Skeletal muscle satellite cell (primary cell): ENCODE results near the gene RBFOX1.

ENCODE experiments used
- H3K27me3 ChIP-seq: 2 replicates; pipeline ENCODE4 v1.7.0; 2013; ENCODE audit warnings: low read length; ENCODE audit not compliant: control insufficient read depth, insufficient read depth
- H3K36me3 ChIP-seq: 2 replicates; pipeline ENCODE4 v1.7.0; 2013; ENCODE audit warnings: mild to moderate bottlenecking, control low read depth, low read length; ENCODE audit not compliant: insufficient read depth
- H3K4me1 ChIP-seq: 2 replicates; pipeline ENCODE4 v1.7.0; 2013; ENCODE audit warnings: low read length; ENCODE audit not compliant: control insufficient read depth, insufficient read depth
- H3K4me2 ChIP-seq: 2 replicates; pipeline ENCODE4 v1.7.0; 2013; ENCODE audit warnings: mild to moderate bottlenecking, low read length
- H3K4me3 ChIP-seq: 2 replicates; pipeline ENCODE4 v1.7.0; 2013; ENCODE audit warnings: low read length
- H3K9ac ChIP-seq: 2 replicates; pipeline ENCODE4 v1.7.0; 2013; ENCODE audit warnings: mild to moderate bottlenecking, low read depth, low read length, moderate library complexity
- H3K9me3 ChIP-seq: replicated peaks from 2 replicates; pipeline ENCODE4 v1.7.0; 2013; ENCODE audit warnings: mild to moderate bottlenecking, control low read depth, low read length

The RBFOX1 gene

DNA sequence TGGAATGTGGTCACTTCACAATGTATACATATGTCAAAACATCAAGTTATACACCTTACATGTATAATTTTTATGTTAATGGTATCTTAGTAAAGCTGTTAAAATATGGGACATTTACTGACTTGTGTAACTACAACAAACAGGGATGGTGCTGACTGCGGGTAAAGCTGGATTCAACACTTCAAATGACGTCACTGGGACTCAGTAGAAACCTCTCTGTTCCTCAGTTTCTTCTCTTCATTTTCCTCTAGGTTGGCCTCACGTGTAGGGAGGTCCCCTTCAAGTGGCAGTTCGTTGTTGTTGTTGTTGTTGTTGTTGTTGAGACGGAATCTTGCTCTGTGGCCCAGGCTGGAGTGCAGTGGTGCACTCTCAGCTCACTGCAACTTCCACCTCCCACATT is 182.9 kb downstream of the RBFOX1 start:
- Histone ChIP-seq H3K9me3 (no peaks in the 10 kb centered on the region), H3K9ac (no peak overlapping the region), H3K4me1 (no peaks in the 10 kb centered on the region)

DNA sequence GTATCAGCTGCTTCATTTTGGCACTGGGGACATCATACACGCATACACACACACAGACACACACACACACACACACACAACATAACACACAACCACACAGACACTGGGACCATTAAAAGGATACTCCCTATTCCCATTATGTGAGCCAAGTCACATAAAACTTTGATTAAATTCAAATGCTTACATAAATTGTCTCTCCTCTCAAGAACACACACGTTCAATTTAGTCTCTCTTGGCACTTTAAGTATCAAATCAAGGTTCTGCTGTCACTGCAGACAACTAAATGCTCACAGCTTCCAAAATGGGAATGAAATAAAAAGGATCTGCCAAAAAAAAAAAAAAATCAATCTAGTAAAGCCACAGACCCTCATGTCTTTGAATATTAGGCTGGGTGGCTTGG is 184.9 kb downstream of the RBFOX1 start:
- Histone ChIP-seq H3K27me3 (no peaks in the 10 kb centered on the region), H3K9ac (no peak overlapping the region), H3K36me3 (no peaks in the 10 kb centered on the region), H3K9me3 (no peaks in the 10 kb centered on the region), H3K4me2 (no peak overlapping the region), H3K4me3 (no peak overlapping the region), H3K4me1 (no peaks in the 10 kb centered on the region)

More for the DNA sequence above, 182.9 kb downstream of the RBFOX1 start:
- no peaks in the 10 kb centered on the region for H3K27me3 ChIP-seq
- H3K36me3 ChIP-seq = no peaks in the 10 kb centered on the region
- no peak overlapping the region for H3K4me3 ChIP-seq
- H3K4me2 ChIP-seq = no peak overlapping the region

DNA sequence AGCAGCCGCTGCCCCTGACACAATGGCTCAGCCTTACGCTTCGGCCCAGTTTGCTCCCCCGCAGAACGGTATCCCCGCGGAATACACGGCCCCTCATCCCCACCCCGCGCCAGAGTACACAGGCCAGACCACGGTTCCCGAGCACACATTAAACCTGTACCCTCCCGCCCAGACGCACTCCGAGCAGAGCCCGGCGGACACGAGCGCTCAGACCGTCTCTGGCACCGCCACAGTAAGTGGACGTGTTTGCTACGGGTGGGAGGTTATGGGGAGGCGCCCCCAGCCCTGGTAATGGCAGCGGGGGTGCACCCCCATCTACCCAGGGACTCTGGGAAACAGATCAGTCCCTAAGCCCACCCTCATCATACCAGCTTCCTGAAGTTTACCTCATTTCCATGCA is 185.5 kb downstream of the RBFOX1 start:
- no peaks in the 10 kb centered on the region for H3K9me3 ChIP-seq
- no peaks in the 10 kb centered on the region for H3K4me1 ChIP-seq
- H3K4me3 ChIP-seq = no peak overlapping the region
- H3K27me3 ChIP-seq = no peaks in the 10 kb centered on the region
- no peaks in the 10 kb centered on the region for H3K36me3 ChIP-seq
- H3K9ac ChIP-seq = no peak overlapping the region
- no peak overlapping the region for H3K4me2 ChIP-seq

DNA sequence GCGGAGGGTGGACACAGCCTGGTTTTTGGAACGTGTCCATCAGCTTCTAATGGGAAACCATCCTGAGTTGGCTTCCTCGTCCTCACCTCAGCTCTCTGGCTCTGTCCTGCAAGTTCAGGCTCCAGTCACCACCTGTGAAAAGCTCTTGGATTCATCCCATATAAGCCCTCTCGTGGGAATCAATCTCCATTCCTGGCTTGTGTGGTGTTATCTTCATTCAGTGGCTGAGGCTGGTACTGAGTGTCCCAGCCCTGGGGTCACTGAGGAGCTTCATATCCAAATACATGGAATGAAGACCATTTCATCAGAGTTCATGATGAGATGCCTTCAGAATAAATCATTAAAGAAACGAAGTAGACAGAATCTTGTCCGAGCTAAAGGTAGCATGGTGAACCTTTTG is 189.2 kb downstream of the RBFOX1 start:
- Histone ChIP-seq H3K4me3 (no peak overlapping the region), H3K9me3 (no peaks in the 10 kb centered on the region), H3K36me3 (no peaks in the 10 kb centered on the region), H3K4me1 (no peaks in the 10 kb centered on the region), H3K9ac (no peak overlapping the region), H3K4me2 (no peak overlapping the region), H3K27me3 (no peaks in the 10 kb centered on the region)

DNA sequence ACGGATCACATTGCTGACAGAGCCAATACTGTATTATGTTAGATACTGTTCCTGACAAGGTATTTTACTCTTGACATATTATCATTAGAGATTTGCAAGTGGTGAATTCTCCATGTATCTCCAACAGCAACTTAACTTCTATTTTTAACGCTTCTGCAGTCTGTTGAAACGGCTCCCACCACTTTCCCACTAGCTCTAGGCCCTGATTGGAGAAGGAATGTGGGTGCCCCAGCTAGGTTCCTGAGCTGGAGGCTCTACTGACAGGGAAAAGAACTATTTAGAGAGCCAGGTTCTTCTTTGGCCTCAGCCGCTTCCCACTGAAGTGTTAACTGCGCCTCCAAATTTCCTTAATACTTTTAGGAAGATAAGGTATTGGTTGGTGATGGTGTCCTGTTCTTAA is 191.8 kb downstream of the RBFOX1 start:
- no peaks in the 10 kb centered on the region for H3K9me3 ChIP-seq
- no peak overlapping the region for H3K9ac ChIP-seq
- no peak overlapping the region for H3K4me2 ChIP-seq
- no peak overlapping the region for H3K4me3 ChIP-seq
- no peaks in the 10 kb centered on the region for H3K27me3 ChIP-seq
- H3K4me1 ChIP-seq = no peaks in the 10 kb centered on the region
- H3K36me3 ChIP-seq = no peaks in the 10 kb centered on the region

DNA sequence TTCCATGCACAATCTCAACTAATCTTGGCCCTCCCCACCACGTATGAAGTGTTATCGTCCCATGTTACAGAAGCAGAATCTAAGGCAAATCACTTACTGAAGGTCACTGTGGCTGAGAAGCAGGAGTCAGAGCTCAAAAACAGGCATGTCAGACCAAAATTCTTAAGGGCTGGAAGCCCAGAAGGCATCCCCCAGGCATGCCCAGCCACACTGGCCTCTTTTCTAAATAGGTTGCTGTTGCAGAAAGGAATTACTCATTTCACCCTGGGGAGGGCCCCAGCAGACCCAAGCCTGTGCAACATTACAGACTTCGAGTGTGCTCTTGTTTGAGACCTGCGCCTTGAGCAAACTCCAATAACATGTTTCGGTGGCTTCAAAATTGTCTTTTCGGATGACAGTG is 194.1 kb downstream of the RBFOX1 start:
- H3K36me3 ChIP-seq = no peaks in the 10 kb centered on the region
- H3K27me3 ChIP-seq = no peaks in the 10 kb centered on the region

DNA sequence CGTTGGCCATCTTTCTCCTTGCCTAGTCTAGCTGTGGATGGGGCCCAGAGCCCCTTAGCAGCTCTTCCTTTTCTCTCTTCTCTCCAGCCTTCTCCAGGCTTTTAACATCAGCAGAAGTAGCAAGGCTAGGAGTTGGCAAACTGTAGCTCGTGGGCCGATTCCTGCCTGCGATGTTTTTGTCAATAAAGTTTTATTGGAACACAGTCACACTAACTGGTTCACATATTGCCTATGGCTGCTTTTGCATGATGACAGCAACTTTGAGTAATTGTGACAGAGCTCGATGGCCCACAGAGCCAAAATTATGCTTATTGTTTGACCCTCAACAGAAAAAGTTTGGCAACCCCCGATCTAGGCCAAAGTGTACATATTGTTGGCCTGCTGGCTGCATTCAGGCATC is 199.9 kb downstream of the RBFOX1 start:
- H3K9me3 ChIP-seq = peaks cover 6% of the 10 kb centered on the region
- H3K4me3 ChIP-seq = no peak overlapping the region
- H3K27me3 ChIP-seq = no peaks in the 10 kb centered on the region
- H3K36me3 ChIP-seq = no peaks in the 10 kb centered on the region
- no peak overlapping the region for H3K4me2 ChIP-seq
- no peaks in the 10 kb centered on the region for H3K4me1 ChIP-seq
- H3K9ac ChIP-seq = no peak overlapping the region

More for the DNA sequence above, 194.1 kb downstream of the RBFOX1 start:
- H3K9me3 ChIP-seq = peaks cover 6% of the 10 kb centered on the region
- no peaks in the 10 kb centered on the region for H3K4me1 ChIP-seq
- H3K4me2 ChIP-seq = no peak overlapping the region
- no peak overlapping the region for H3K9ac ChIP-seq
- no peak overlapping the region for H3K4me3 ChIP-seq

DNA sequence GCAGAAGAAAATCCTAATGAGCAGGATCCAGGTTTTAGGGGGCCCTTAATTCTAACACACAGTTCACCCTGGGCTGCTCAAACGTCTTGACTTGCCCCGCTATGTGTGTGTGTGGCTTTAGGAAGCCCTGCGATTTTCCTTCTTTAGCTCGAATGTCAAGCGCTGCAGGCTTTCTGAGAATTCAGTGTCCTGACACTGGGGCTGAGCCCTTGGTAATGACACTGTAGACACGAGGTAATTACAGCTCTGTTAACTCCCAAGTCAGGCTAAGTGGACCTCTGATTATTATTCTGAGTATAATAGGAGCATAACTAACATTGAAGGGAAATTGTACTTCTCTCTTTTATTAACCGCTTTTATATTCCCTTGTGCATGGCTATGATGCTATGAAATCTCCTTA is 202.1 kb downstream of the RBFOX1 start:
- Histone ChIP-seq H3K4me1 (no peaks in the 10 kb centered on the region), H3K4me2 (no peak overlapping the region), H3K9ac (no peak overlapping the region), H3K36me3 (no peaks in the 10 kb centered on the region), H3K9me3 (peaks cover 6% of the 10 kb centered on the region), H3K4me3 (no peak overlapping the region), H3K27me3 (no peaks in the 10 kb centered on the region)

DNA sequence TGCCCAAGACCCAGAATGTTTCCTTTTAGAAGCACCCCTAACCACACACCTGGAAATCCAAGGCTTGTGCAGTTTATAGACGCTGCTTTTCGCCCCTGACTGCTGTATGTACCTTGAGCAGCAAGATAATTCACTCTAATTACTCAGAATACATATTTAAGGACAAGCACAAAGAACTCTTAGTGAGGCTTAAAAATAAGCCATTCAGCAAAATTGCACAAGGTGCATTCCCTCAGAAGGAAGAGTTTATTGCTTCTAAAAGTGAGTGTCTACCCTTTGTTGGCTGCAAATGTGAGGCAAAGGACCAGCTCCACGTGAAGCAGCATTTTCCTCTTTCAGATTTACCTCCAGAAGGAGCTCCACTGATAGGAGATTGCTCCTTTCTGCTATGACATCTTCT is 208.4 kb downstream of the RBFOX1 start:
- no peak overlapping the region for H3K9ac ChIP-seq
- H3K4me2 ChIP-seq = no peak overlapping the region
- no peaks in the 10 kb centered on the region for H3K27me3 ChIP-seq
- H3K4me3 ChIP-seq = no peak overlapping the region
- H3K4me1 ChIP-seq = no peaks in the 10 kb centered on the region
- no peaks in the 10 kb centered on the region for H3K9me3 ChIP-seq
- no peaks in the 10 kb centered on the region for H3K36me3 ChIP-seq

DNA sequence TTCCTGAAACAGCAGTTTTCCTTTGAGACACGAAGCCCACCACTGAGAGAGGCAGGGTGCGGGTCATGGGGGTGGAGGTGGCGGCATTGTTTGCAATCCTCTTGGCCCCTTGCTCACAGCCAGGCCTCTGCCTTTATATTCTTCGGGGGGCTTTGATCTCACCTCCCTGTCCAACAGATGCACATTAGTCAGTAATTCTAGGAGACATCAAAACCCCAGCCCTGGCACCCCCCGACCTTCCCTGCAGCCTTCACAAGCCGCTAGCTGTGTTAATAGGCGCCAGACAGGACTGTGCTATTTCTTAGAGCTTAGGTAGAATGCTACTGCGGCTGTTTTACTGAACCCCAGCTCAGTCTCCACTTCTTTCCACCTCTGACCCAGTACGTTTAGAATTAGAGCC is 212.6 kb downstream of the RBFOX1 start:
- Histone ChIP-seq H3K27me3 (no peaks in the 10 kb centered on the region), H3K4me2 (no peak overlapping the region), H3K9me3 (no peaks in the 10 kb centered on the region), H3K9ac (no peak overlapping the region), H3K4me1 (no peaks in the 10 kb centered on the region), H3K4me3 (no peak overlapping the region), H3K36me3 (no peaks in the 10 kb centered on the region)

DNA sequence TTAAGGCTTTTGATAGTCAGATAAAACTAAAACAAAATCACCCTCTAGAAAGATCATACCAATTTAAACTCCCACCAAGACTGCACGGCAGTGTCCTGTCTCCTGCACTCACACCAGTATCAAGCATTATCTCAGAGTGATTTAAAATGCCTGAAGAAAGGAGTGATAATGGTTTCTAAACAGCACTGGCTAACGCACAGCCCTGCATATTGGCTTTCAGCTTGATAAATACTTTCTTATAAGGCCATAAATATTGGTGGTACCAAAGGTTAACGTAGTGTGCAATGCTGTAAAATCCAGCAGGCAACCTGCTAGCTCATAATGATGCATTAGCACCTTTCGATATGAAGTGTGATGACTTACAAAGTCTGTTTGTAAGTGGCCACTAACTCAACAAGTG is 214.3 kb downstream of the RBFOX1 start:
- Histone ChIP-seq H3K9ac (no peak overlapping the region), H3K4me2 (no peak overlapping the region), H3K4me3 (no peak overlapping the region), H3K9me3 (no peaks in the 10 kb centered on the region), H3K36me3 (no peaks in the 10 kb centered on the region), H3K4me1 (no peaks in the 10 kb centered on the region), H3K27me3 (no peaks in the 10 kb centered on the region)

DNA sequence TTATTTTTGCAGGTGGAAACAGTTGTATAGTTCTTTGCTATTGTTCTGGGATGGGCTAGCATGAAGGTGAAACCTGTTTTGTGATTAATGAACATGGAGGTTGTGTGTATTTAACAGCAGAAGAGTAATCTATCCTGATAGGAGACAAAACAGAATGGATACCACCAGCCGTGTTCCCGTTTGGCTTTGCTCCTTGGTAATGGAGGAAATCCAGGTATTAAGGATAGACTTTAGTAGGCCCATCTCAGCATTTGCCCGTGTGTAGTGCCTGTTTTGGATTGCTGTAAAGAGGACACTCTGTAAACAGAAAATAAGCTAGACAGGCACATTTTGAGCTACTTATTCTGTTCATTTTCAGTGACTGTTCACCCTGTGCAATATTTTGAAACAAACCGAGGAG is 215.1 kb downstream of the RBFOX1 start:
- Histone ChIP-seq H3K36me3 (no peaks in the 10 kb centered on the region), H3K9ac (no peak overlapping the region), H3K9me3 (no peaks in the 10 kb centered on the region), H3K27me3 (no peaks in the 10 kb centered on the region), H3K4me2 (no peak overlapping the region), H3K4me3 (no peak overlapping the region), H3K4me1 (no peaks in the 10 kb centered on the region)
